H1 (cell line): ENCODE data around the gene DOCK9. TPM values are rescaled to one million over a fixed set of nuclear protein-coding genes. Genes with fewer than 3 reads are reported as not detected.

ENCODE experiments used
- CEBPB ChIP-seq: IDR thresholded peaks from 2 replicates; pipeline ENCODE4 v1.6.1; 2012; ENCODE audit warnings: low read depth, low read length
- KDM4A ChIP-seq: IDR thresholded peaks from one replicate; pipeline ENCODE4 v1.7.1; 2012; ENCODE audit warnings: low read depth, mild to moderate bottlenecking, moderate library complexity, low read length, inconsistent platforms; ENCODE audit not compliant: severe bottlenecking
- RBBP5 ChIP-seq: IDR thresholded peaks from 2 replicates; pipeline ENCODE4 v1.7.1; 2012; ENCODE audit warnings: low read depth, mild to moderate bottlenecking, inconsistent platforms, low read length, moderate library complexity, borderline replicate concordance
- SRF ChIP-seq: IDR thresholded peaks from 2 replicates; pipeline ENCODE4 v1.6.1; 2011; ENCODE audit warnings: mild to moderate bottlenecking, low read depth, low read length, moderate library complexity
- polyA plus RNA-seq, 7 experiments: library from polyadenylated mRNA; depleted of rRNA in 3 of 7; stranded (reverse) in 5 of 7; unstranded in 2 of 7; fragments of >200 nt in 5 of 7; fragments of 200-250 nt in 2 of 7; gene quantifications; 1 replicate in 5 of 7; 2 replicates in 1 of 7; 4 replicates in 1 of 7; pipeline versions ENCODE4 v1.2.1 to v1.2.3, GENCODE V29; 2011 to 2013; ENCODE audit warnings: missing spikeins in 2 of 7, mixed read lengths in 2 of 7
- total RNA-seq: library from RNA; stranded (reverse); fragmentation: NEBNext Ultra II Directional; extraction: Animal tissue kit (Norgen Biotek cat#: 25700); gene quantifications from 2 replicates; pipeline ENCODE4 v1.2.1, GENCODE V29; 2021

Gene DOCK9
- total and polyA plus RNA-seq, 2 of the 8 experiments (the other 6 are each of a cell fraction or from before 2014, with no cell fraction given), result 21.6 to 31.5 TPM

DNA sequence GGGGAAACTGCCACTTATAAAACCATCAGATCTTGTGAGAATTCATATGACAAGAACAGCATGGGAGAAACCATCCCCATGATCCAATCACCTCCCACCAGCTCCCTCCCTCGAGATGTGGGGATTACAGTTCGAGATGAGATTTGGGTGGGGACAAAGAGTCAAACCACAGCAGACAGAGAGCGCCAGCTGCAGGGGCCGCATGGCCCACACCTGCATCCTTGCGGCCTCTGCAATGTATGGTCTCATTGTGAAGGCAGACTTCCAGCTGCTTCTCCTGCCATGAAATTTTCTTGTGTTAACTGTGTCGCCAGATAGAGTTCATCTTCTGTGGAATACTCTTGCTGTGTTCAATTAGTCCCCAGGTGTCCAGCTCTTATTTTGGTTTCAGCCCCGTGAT lies 208.1 kb downstream of the DOCK9 start (continued):
- TF ChIP-seq CEBPB (no peak), RBBP5 (no peak), KDM4A (no peak), SRF (no peak)
